Subcutaneous adipose tissue (tissue), 4 donors: ENCODE results near the gene UTP18. TPM values are rescaled to one million over a fixed set of nuclear protein-coding genes. Genes with fewer than 3 reads are reported as not detected.

Experiments used
- CTCF ChIP-seq: fragments of 450-650 bp; IDR thresholded peaks from one replicate; pipeline ENCODE4 v1.5.1; 2016; ENCODE audit warnings: low read depth, mild to moderate bottlenecking, control low read depth, antibody characterized with exemption, moderate library complexity
- total RNA-seq, 4 donors: library from RNA; depleted of rRNA; stranded (reverse); fragments of >200 nt; gene quantifications; one replicate each; pipeline ENCODE4 v1.1.0, GENCODE V29; 2016

The UTP18 gene
- total RNA-seq, 4 donors from 2014 or later, result 32.1 to 38.1 (median 35.1) TPM

GRCh38 chr17:51230306-51230705 lies 30.0 kb upstream of the UTP18 start:
- TF ChIP-seq CTCF, result no peak

- TF ChIP-seq CTCF, result no peak
Observed at GRCh38 chr17:51231999-51232398, 28.3 kb upstream of the UTP18 start.

GRCh38 chr17:51234162-51234561 lies 26.2 kb upstream of the UTP18 start:
- no peak for TF ChIP-seq CTCF

- no peak for TF ChIP-seq CTCF
Observed at GRCh38 chr17:51238255-51238887, 22.0 kb upstream of the UTP18 start.

- TF ChIP-seq CTCF, result no peak
Observed at GRCh38 chr17:51240275-51240674, 20.1 kb upstream of the UTP18 start.

DNA sequence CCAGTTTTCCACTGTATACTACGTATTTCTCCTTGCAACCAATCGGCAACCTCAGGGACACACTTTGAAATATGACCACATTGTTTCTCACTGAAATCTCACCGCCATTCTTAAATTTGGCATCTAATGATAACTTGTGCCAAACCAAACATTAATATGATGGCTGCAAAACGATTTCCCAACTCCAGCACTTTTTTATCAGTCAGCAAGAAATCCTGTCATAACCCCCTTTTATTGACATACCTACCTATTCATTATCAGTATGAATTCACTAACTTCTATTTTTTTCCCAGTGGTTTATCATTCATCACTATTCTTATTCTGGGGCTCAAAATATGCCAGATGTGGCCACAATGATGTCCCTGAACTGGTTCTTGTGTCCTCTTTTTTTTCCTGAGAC lies 16.3 kb upstream of the UTP18 start:
- TF ChIP-seq CTCF, result no peak

DNA sequence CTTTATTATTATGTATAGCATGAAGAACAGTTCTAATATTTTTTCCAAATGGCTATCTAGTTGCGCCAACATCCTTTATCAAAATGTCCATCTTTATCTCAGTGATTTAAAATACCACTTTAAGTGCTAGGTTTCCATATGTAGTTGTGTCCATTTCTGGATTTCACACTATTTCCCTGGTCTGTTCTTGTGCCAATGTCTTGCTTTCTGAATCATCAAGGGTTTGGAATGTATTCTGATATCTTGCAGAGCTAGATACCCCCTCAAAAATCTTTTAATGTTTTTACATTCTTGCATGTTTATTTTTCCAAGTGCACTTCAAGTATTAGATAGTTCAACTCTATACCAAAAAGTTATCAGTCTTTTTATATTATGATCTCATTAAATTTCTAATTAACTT lies 14.8 kb upstream of the UTP18 start:
- no peak for TF ChIP-seq CTCF
